Activated CD8-positive, alpha-beta memory T cell treated with anti-CD3 and anti-CD28 coated beads for 4 hours (primary cell): ENCODE data around the gene SPSB4.
"Not testable (repeated sequence)": the region's sequence is repeated elsewhere in the genome, so short reads cannot be mapped to it uniquely, and the experiment has no call there.

Experiments used
- DNase-seq, 2 donors: peaks; one replicate each; pipeline ENCODE4 v3.0.0-alpha.2; 2020; ENCODE audit warnings: low read depth in 2 of 2

The SPSB4 gene

GRCh38 chr3:141050576-141051442, at the start of gene SPSB4:
SPSB4 (plus strand) TSS chr3:141051347; CDS start chr3:141066105, 14,758 bp downstream.
- no peak for DNase-seq

DNA sequence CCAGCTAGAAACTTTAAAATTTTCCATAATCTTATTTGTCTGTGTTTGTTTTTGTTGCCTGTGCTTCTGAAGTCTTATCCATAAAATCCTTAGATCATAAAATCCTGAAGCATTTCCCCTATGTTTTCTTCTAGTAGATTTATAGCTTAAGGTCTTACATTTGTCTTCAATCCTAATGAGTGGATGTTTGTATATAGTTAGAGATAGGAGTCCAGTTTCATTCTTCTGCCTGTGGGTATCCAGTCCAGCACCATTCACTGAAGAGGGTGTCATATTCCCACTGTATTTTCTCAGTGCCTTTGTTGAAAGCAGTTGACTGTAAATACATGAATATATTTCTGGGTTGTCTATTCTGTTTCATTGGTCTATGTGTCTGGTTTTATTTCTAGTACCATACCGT, 44.8 kb upstream of the SPSB4 start:
- no peak for DNase-seq

- DNase-seq: no peak
These were observed 41.7 kb upstream of the SPSB4 start for GRCh38 chr3:141009496-141009895.

GRCh38 chr3:141011232-141011996, 39.7 kb upstream of the SPSB4 start:
- DNase-seq: peak; percentile 27

- no peak for DNase-seq
These were observed 39.2 kb upstream of the SPSB4 start for GRCh38 chr3:141011997-141012262.

DNA sequence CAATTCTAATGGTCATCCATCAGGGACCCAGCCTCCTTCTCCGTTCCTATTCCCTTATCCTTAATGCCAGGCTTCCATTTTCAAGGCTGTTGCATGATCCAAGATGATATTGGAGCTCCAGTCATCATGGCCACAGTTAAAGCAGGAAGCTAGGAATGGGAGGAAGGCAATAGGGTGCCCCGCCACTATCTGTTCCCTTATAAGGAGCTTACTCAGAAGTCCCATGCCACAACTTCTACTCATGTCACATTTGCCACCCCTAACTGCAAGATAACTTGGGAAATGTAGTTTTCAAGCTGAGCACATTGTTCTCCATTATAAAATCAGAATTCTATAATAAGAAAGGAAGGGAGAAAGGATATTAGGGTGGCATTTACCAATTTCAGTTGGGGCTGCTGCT, 38.6 kb upstream of the SPSB4 start:
- no peak for DNase-seq

- DNase-seq: no peak
These were observed 35.7 kb upstream of the SPSB4 start for GRCh38 chr3:141015481-141015880.

DNA sequence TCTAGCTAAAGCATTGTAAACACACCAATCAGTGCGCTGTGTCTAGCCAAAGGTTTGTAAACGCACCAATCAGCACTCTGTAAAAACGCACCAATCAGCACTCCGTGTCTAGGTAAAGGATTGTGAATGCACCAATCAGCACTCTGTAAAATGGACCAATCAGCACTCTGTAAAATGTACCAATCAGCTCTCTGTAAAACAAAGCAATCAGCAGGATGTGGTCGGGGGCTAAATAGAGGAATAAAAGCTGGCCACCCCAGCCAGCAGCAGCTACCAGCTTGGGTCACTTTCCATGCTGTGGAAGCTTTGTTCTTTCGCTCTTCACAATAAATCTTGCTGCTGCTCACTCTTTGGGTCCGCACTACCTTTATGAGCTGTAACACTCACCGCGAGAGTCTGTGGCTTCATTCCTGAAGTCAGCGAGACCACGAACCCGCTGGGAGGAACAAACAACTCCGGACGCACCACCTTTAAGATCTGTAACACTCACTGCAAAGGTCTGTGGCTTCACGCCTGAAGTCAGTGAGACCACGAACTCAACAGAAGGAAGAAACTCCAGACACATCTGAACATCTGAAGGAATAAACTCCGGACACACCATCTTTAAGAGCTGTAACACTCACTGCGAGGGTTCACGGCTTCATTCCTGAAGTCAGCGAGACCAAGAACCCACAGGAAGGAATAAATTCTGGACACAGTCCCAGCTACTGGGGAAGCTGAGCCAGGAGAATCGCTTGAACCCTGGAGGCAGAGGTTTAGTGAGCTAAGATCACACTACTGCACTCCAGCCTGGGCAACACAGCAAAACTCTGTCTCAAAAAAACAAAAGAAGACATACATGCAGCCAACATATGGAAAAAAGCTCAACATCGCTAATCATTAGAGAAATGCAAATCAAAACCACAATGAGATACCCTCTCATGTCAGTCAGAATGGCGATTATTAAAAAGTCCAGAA, 33.5 kb upstream of the SPSB4 start:
- not testable (repeated sequence) for DNase-seq

DNA sequence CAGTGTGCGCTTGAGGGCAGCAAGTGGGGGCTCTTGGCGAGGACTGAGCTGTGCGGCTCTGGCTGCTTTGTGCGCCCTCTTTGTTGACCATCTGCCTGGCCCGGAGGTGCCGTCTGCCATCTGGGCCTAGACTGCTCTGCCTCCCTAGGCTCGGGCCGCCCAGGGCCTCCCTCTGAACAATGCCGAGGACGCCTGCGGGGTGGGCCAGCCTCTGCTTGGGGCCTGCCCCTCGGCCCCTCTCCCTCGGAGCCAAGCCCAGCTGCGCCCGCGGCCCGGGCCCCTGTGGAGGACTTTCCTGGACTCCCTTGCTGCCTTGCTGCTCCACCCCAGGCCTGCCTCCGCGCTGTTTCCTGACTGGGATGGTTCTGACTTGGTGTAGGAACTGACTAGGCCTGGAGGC, 31.9 kb upstream of the SPSB4 start:
- no peak for DNase-seq

GRCh38 chr3:141020143-141020830, 30.9 kb upstream of the SPSB4 start:
- no peak for DNase-seq

DNA sequence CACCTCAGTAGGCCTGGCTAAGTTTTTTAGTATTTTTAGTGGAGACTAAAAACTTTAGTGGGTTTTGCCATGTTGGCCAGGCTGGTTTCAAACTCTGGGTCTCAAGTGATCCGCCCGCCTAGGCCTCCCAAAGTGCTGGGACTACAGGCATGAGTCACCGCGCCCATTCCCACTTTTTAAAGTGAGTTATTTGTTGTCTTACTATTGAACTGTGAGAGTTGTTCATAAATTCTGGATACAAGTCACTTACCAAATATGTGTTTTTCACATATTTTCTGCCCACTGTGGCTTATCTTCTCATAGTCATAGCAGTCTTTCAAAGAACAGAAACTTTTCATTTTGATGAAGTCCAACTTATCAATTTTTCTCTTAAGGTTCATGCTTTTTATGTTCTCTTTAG, 29.9 kb upstream of the SPSB4 start:
- no peak for DNase-seq

GRCh38 chr3:141030296-141030695, 20.9 kb upstream of the SPSB4 start:
- no peak for DNase-seq

DNA sequence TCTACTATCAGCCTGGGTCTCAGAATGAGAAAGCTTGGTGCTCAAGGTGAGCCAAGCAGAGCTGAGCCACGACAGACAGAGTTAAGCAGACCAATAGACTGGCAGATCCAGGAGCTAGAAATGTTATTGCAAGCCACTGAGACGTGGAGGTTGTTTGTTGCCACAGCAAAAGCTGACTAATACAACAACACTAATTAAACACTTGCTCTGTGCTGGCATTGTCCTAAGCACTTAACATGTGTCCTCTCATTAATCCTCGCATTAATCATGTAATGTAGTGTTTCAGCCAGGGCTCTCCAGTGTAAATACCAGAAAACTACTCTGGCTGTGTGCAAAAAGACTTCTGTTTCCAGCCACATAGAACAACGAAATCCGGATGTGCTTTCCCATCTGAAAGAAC, 11.6 kb upstream of the SPSB4 start:
- no peak for DNase-seq

DNA sequence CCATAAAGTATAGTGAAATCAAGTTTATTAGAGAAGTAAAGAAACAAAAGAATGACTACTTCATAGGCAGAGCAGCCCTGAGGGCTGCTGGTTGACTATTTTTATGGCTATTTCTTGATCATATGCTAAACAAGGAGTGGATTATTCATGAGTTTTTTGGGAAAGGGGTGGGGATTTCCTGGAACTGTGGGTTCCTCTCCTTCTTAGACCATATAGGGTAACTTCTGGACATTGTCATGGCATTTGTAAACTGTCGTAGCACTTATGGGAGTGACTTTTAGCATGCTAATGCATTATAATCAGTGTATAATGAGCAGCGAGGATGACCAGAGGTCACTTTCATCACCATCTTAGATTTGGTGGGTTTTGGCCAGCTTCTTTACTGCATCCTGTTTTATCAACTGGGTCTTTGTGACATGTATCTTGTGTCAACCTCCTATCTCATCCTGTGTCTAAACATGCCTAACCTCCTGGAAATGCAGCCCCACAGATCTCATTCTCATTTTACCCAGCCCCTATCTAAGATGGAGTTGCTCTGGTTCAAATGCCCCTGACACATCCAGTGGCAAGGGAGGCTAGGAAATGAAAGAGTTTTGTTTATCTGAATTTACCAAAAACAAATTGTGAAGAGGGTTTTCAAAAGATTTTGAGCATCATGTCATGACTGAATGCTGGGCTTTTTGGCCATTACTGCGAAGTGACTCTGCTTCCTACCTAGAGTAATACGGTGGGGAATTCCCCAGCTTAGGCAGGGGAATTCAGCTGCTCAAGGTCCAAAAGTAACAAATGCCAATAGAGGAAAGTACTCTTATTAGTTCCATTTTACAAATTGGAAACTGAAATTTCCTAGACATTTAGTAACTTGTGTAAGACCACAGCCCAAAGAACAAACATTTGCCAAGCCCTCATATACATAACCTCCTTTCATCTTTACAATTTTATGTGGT, 6.2 kb upstream of the SPSB4 start:
- DNase-seq: no peak

DNA sequence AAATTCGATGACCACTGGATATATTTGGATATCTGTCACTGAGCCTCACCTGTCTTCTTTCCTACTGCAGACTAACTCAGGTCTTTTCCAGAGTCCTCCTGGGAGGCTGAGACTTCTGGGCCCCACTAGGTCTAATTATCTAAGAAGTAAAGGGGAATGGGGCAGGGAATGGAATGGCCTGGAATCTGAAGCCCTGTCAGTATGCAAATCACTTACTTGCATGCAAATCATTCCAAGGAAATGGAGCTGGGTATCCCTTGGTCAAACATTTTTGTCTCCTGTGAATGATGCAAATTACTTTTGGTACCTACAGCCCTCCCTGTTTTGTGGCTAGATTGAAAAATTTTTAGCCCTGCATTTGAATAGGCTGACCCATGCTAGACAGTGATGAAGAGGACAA, 5.3 kb upstream of the SPSB4 start:
- DNase-seq: no peak

DNA sequence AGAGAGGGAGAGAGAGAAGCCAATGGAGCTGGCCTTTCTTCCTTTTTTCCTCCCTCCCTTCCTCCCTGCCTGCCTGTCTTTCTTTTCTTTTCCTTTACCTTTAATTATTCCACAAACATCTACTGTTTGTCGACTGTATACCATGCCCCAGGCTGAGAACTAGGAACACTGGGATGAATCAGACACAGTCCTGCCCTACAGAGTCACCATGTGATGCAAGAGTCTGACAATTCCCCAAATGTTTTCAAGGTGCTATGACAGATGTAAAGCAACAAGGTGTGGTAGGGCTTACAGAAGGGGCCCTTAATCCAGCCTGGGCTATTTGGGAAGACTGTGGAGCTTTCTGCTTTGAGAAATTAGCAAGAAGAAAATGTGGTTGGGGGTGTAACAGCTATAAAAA, 4.0 kb upstream of the SPSB4 start:
- DNase-seq: no peak

- no peak for DNase-seq
These were observed 1.5 kb upstream of the SPSB4 start for GRCh38 chr3:141049681-141050080.

DNA sequence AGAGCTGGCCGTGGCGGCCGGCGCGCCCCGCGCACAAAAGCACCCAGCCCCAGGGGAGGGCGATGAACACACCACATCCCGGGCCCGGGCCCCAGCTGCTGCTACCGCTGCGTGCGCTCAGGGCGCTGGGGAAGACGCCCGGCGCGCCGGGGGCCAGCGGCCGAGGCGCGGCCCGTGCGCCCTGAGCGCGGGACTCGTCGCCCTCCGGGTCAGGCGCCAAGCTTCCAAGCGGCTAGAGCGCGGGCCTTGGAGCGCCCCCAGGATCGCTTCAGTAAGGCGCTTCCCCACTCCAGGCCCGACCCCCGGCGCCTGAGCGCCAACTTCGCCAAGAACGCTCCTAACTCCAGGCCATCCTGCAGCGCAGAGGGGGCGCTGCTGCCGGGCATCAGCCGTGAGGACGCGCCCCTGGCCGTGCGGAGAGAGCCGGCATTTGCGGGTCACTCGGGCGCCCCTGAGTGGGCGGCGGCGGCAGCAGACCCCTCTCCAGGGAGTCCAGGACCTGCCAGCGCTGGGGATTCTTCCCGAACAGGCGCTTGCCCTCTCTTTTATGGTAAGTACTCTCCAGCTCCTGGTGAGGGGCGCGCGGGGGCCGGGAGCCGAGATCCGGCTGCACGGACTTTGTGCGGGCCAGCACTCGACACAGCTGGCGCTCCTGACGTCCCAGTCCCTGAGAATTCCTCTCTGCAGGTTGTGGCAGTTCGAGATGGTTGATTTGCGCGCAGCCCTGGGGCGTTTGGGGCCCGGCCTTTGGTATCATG, 475 bp downstream of the SPSB4 start:
- no peak for DNase-seq

- no peak for DNase-seq
These were observed 1.3 kb downstream of the SPSB4 start for GRCh38 chr3:141052201-141053069.
